ENCODE results near the gene LRP8.
A peak's percentile ranks its signal among the peaks of the same experiment; 100 is the strongest.

Gene LRP8

GRCh38 chr1:53328009-53328461, at the start of gene LRP8:
LRP8 (minus strand) TSS chr1:53328070; CDS start chr1:53327912, 158 bp downstream.
- peak; percentile 73 to 76 for DNase-seq

GRCh38 chr1:53377438-53377841, 49.6 kb upstream of the LRP8 start:
- DNase-seq, result no peak

- DNase-seq, result no peak
These were observed 49.0 kb upstream of the LRP8 start for GRCh38 chr1:53376742-53377437.

GRCh38 chr1:53376041-53376461, 48.2 kb upstream of the LRP8 start:
- DNase-seq, result no peak

- no peak for DNase-seq
These were observed 47.6 kb upstream of the LRP8 start for GRCh38 chr1:53375440-53375839.

- DNase-seq, result no peak
These were observed 45.4 kb upstream of the LRP8 start for GRCh38 chr1:53373246-53373645.

GRCh38 chr1:53372501-53372951, 44.7 kb upstream of the LRP8 start:
- no peak for DNase-seq

GRCh38 chr1:53371851-53372250, 44.0 kb upstream of the LRP8 start:
- DNase-seq, result no peak

GRCh38 chr1:53371121-53371666, 43.3 kb upstream of the LRP8 start:
- DNase-seq, result no peak

GRCh38 chr1:53370369-53370961, 42.6 kb upstream of the LRP8 start:
- no peak for DNase-seq

- DNase-seq, result no peak
These were observed 41.9 kb upstream of the LRP8 start for GRCh38 chr1:53369761-53370160.

- no peak for DNase-seq
These were observed 41.3 kb upstream of the LRP8 start for GRCh38 chr1:53369034-53369750.

GRCh38 chr1:53368314-53369033, 40.6 kb upstream of the LRP8 start:
- no peak for DNase-seq

- DNase-seq, result peak; percentile 4 to 5
These were observed 39.8 kb upstream of the LRP8 start for GRCh38 chr1:53367503-53368313.

- DNase-seq, result no peak
These were observed 39.1 kb upstream of the LRP8 start for GRCh38 chr1:53366901-53367502.

GRCh38 chr1:53365437-53366063, 37.7 kb upstream of the LRP8 start:
- DNase-seq, result no peak

- DNase-seq, result no peak
These were observed 35.2 kb upstream of the LRP8 start for GRCh38 chr1:53362851-53363642.

GRCh38 chr1:53362270-53362669, 34.4 kb upstream of the LRP8 start:
- DNase-seq, result no peak

GRCh38 chr1:53361541-53361961, 33.7 kb upstream of the LRP8 start:
- no peak for DNase-seq

GRCh38 chr1:53359934-53360276, 32.0 kb upstream of the LRP8 start:
- no peak for DNase-seq
